GM21390 (cell line): ENCODE results near the gene CTBP1.

Source experiments
- ATAC-seq: cut with Tn5 transposase; IDR thresholded peaks from one replicate; pipeline ENCODE4 v1.9.1; 2021; ENCODE audit not compliant: unreplicated experiment

CTBP1 gene

GRCh38 chr4:1164444-1164843 is 84.5 kb downstream of the CTBP1 start:
- no peak for ATAC-seq

GRCh38 chr4:1164040-1164439 is 84.9 kb downstream of the CTBP1 start:
- ATAC-seq: no peak
